NB4 (cell line): Measurements from ENCODE around the gene TPM4.

Experiments
- CTCF ChIP-seq: IDR thresholded peaks from one replicate; pipeline ENCODE4 v1.5.1; 2012; ENCODE audit warnings: low read depth, low read length
- MAX ChIP-seq: IDR thresholded peaks from 2 replicates; pipeline ENCODE4 v1.6.1; 2011; ENCODE audit warnings: low read depth, low read length
- MYC ChIP-seq: IDR thresholded peaks from 2 replicates; pipeline ENCODE4 v1.6.1; 2011; ENCODE audit warnings: low read depth, low read length
- POLR2A ChIP-seq: IDR thresholded peaks from 2 replicates; pipeline ENCODE4 v1.6.1; 2011; ENCODE audit warnings: mild to moderate bottlenecking; ENCODE audit not compliant: insufficient read length; ENCODE audit errors: extremely low read depth

- TF ChIP-seq CTCF = no peak
- no peak for TF ChIP-seq POLR2A
- no peak for TF ChIP-seq MAX
- no peak for TF ChIP-seq MYC
These were observed 7.9 kb downstream of the TPM4 start for GRCh38 chr19:16084067-16084685.
